ENCODE data around the gene SEPTIN1. TPM values are rescaled to one million over a fixed set of nuclear protein-coding genes. Genes with fewer than 3 reads are reported as not detected.

The SEPTIN1 gene
- total and polyA plus RNA-seq, 2 of the 13 experiments (the other 11 are each of a cell fraction or from before 2014, with no cell fraction given), result 0.18 to 0.67 TPM

DNA sequence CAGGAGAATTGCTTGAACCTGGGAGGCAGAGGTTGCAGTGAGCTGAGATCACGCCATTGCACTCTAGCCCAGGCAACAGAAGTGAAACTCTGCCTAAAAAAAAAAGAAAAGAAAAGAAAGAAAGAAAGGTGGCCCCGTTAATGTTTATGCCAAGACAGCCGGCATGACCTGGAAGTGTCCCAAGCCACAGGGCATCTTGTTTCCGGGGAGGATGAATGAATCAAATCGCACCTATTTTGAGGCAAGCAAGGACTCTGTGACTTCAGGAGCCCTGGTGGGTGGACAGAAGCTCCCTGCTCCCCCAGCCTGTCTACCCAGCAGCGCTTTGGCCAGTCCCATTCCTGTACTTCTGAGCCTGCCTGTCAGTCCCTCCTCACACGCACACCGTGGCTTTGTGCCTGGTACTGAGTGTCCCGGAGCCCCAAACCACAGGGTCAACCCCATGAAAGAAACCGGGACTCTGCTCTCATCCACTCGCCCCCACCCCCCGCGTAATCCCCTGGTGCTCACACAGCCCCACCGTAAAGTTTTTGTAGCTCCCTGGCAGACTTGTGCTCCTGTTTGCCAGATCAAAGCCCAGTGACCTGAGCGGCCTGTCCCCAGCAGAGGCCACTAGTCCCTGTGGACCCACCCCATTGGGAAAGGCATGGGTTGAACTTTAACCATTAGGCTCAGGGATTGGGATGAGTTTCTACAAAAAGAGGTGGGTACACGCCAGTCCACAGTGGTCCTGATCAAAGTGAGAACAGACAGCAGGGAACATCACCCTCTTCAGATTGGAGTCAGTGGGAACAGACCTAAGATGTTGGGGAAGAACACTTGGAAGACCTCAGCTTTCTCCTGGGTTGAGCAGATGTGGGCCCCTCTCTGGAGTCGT, 46.5 kb downstream of the SEPTIN1 start (continued):
- TF ChIP-seq CTCF (CRISPR knock-in tag; IDR thresholded peaks at IDR 0.05), result peak; percentile 56
- TF ChIP-seq ZSCAN5A (CRISPR knock-in tag; IDR thresholded peaks at IDR 0.05; ENCODE audit: borderline replicate concordance), result no peak; the same call in 1 of the 2 replicates
- TF ChIP-seq JUNB (CRISPR knock-in tag; IDR thresholded peaks at IDR 0.05; ENCODE audit: borderline replicate concordance), result no peak
- TF ChIP-seq HOXA9 (CRISPR knock-in tag; IDR thresholded peaks at IDR 0.05; ENCODE audit: borderline replicate concordance), result no peak
- TF ChIP-seq SALL2 (CRISPR knock-in tag; IDR thresholded peaks at IDR 0.05), result 0 out of 2 replicates have a peak, but pooled peaks have one; percentile 72
- TF ChIP-seq MATR3 (CRISPR knock-in tag; IDR thresholded peaks at IDR 0.05), result no peak
- peak; percentile 89; the same call in 1 of the 2 replicates for TF ChIP-seq HDAC2 (CRISPR knock-in tag; IDR thresholded peaks at IDR 0.05)
- no peak for TF ChIP-seq TBP (CRISPR knock-in tag; IDR thresholded peaks at IDR 0.05)
- TF ChIP-seq ZNF530 (CRISPR knock-in tag; IDR thresholded peaks at IDR 0.05; ENCODE audit: low read depth), result no peak
- peak; percentile 78; the same call in 1 of the 2 replicates for TF ChIP-seq SP140L (CRISPR knock-in tag; IDR thresholded peaks at IDR 0.05; ENCODE audit: borderline replicate concordance)
- TF ChIP-seq RBAK (CRISPR knock-in tag; IDR thresholded peaks at IDR 0.05), result no peak
- TF ChIP-seq BCL6 (CRISPR knock-in tag; IDR thresholded peaks at IDR 0.05), result no peak
- no peak for TF ChIP-seq SRSF9 (IDR thresholded peaks at IDR 0.05; ENCODE audit: borderline replicate concordance, insufficient read depth, low read depth, low read length, poor library complexity, severe bottlenecking)
- peak; percentile 73; the same call in 1 of the 2 replicates for TF ChIP-seq POGK (CRISPR knock-in tag; conservative IDR thresholded peaks at IDR 0.05)
- TF ChIP-seq EP300 (IDR thresholded peaks at IDR 0.05; ENCODE audit: low read depth in 2 of 2, low read length in 2 of 2), result peak; percentile 71 to 73; a peak in 3 of 4 replicates
- TF ChIP-seq EP300 (CRISPR knock-in tag; IDR thresholded peaks at IDR 0.05; ENCODE audit: borderline replicate concordance), result peak; percentile 48; the same call in 1 of the 2 replicates
- TF ChIP-seq YEATS2 (CRISPR knock-in tag; IDR thresholded peaks at IDR 0.05; ENCODE audit: borderline replicate concordance), result no peak; the same call in 1 of the 2 replicates
- TF ChIP-seq ZNF780A (CRISPR knock-in tag; IDR thresholded peaks at IDR 0.05), result no peak
- no peak; the same call in 1 of the 2 replicates for TF ChIP-seq ELF4 (CRISPR knock-in tag; IDR thresholded peaks at IDR 0.05; ENCODE audit: borderline replicate concordance)
- TF ChIP-seq KDM2A (CRISPR knock-in tag; IDR thresholded peaks at IDR 0.05; ENCODE audit: borderline replicate concordance, low read depth), result peak; percentile 58
- 0 out of 2 replicates have a peak, but pooled peaks have one; percentile 51 for TF ChIP-seq ZNF180 (CRISPR knock-in tag; IDR thresholded peaks at IDR 0.05; ENCODE audit: borderline replicate concordance, low read depth)
- peak; percentile 52 for TF ChIP-seq ASH2L (IDR thresholded peaks at IDR 0.05; ENCODE audit: insufficient read length, low read depth, low read length)
